Suprapubic skin (tissue), 4 donors: ENCODE measurements around the gene CEP112.

Experiments used
- EP300 ChIP-seq: sonication (generic); formaldehyde crosslinking; IDR thresholded peaks from one replicate; pipeline ENCODE4 v1.6.1; 2017; ENCODE audit warnings: antibody characterized with exemption
- POLR2A ChIP-seq, 2 donors: fragments of 450-650 bp; IDR thresholded peaks; one replicate each; pipeline ENCODE4 v1.6.1; 2017; ENCODE audit warnings: antibody characterized with exemption in 2 of 2, mild to moderate bottlenecking in 2 of 2, moderate library complexity in 2 of 2
- POLR2AphosphoS5 ChIP-seq, 3 donors: sonication (generic); formaldehyde crosslinking; IDR thresholded peaks; one replicate each; pipeline ENCODE4 v1.6.1; 2017; ENCODE audit warnings: antibody characterized with exemption in 3 of 3
- TF ChIP-seq, protein P1 (sequence below), 2 donors: fragments of 200-600 bp in 1 of 2; fragments of 450-650 bp in 1 of 2; sonication (generic) in 1 of 2; IDR thresholded peaks; one replicate each; pipeline ENCODE4 v1.5.1; 2016 to 2019; ENCODE audit warnings: antibody characterized with exemption in 2 of 2, mild to moderate bottlenecking in 1 of 2, moderate library complexity in 1 of 2

DNA sequence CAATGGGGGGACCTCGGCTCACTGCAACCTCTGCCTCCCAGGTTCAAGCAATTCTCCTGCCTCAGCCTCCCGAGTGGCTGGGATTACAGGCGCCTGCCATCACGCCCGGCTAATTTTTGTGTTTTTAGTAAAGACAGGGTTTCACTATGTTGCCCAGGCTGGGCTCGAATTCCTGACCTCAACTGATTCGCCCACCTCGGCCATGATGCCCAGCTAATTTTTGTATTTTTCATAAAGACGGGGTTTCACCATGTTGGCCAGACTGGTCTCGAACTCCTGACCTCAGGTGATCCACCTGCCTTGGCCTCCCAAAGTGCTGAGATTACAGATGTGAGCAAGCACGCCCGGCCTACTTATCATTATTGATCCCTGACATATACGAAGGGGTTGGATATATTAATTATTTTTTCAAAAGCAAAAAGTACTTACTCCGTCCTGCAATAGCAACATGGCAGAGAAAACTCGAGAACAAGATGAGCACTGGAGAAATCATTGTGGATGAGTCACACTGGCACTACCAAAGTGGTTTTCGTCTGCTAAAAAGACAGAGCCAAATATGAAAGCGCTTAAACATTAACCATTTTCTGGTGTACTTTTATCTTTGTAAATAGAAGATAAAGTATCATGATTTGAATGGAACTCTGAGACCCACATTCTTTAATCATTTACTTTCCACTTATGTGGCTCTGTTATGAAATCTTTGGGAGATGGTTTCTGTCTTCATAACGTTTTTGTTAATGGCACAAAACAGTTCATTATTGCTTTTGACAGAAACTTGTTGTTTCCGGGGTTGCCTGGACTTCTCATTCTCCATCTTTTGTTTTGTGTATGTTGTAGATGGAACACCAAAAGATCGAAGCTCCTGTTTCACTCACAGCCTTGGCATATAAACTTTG is 37.2 kb upstream of the CEP112 start, which contains the start of gene APOH:
- TF ChIP-seq, protein P1, sequence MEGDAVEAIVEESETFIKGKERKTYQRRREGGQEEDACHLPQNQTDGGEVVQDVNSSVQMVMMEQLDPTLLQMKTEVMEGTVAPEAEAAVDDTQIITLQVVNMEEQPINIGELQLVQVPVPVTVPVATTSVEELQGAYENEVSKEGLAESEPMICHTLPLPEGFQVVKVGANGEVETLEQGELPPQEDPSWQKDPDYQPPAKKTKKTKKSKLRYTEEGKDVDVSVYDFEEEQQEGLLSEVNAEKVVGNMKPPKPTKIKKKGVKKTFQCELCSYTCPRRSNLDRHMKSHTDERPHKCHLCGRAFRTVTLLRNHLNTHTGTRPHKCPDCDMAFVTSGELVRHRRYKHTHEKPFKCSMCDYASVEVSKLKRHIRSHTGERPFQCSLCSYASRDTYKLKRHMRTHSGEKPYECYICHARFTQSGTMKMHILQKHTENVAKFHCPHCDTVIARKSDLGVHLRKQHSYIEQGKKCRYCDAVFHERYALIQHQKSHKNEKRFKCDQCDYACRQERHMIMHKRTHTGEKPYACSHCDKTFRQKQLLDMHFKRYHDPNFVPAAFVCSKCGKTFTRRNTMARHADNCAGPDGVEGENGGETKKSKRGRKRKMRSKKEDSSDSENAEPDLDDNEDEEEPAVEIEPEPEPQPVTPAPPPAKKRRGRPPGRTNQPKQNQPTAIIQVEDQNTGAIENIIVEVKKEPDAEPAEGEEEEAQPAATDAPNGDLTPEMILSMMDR (IDR thresholded peaks at IDR 0.05) = no peak
- TF ChIP-seq POLR2AphosphoS5 (IDR thresholded peaks at IDR 0.05) (no peak), POLR2A (IDR thresholded peaks at IDR 0.05) (no peak), EP300 (no peak)
